CD1c-positive myeloid dendritic cell (primary cell): ENCODE results near the gene NDRG3.

Source experiments
- DNase-seq: peaks from one replicate; pipeline ENCODE4 v3.0.0-alpha.2; 2016; ENCODE audit errors: extremely low spot score

The NDRG3 gene

DNA sequence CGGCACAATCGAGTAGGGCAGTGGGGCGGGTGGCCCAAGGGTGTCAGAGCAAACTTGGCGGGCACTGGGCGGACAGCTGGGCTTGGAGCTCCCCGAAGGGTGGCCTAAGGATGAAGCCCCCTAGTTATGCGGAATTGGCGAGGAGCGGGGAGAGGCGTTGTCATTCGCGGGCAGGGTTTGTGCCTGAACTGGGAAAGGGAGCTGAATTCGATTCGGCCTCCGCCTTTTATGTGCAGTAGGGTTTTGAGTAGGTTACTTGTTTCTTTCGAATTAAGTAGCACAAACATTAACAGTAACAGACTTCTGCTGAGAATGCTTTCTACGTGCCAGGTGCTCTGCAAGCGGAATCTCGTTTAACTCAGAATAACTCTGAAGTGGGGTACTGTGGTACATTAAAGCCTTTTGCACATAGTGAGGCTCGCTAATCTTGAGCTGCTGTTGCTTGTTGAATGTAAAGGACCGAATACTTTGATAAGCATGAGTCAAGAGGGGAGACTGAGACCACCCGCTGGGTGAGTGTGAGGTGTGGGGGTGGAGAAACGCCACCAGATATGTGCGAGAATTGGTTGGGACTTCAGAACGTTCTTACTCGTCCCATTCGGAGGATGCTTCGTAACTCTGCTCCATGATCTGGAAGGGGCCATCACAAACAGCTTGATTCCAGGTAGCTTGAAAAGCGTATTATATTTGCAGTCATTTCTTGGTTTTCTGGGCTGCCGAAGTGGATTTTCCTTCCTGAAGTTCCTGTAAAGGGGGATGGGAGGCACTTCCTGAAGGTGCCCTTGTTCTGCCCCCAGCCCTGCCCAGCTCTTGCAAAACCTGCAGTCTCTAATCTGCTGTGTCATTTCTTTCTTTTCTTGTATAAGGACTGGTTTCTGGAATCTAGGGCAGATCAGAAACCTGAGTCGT, 139.5 kb downstream of the NDRG3 start:
- DNase-seq, result peak; percentile 77

DNA sequence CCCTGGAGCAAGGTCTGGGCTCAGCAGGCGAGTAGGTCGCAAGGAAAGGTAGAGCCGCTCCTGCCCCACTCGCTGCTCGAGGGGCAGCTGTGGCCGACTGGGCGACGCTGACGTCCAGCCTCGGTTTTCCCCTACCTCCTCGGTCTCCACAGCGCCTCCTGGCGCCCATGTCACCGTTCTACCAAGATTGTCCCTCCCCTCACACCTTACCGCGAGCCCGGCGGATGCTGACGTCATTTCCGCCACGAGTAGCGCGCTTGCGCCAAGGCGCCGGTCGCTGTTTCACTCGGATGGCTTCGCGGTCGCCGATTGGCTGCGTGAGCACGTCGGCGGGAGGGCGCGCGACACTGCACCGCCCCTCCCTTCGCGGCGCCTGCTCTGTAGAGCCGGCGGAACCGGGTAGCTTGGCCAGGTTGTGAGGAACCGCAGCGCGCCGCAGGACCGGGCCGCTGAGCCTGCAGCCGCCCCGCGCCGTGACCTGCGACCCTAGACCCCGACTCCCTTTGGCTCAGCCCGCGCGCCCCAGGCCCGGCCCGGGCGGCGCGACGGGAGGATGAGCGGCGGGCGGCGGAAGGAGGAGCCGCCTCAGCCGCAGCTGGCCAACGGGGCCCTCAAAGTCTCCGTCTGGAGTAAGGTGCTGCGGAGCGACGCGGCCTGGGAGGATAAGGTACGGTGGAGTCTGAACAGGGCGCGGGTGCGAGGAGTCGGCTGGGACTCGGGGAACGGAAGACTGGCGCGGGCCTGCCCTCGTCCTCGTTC, 140.3 kb downstream of the NDRG3 start, which contains the start of gene RAB5IF:
Gene RAB5IF (plus strand): TSS at position 381 of the 759 bp plus-strand sequence. CDS start 173 bp downstream, at position 554.
- DNase-seq, result peak; percentile 100

DNA sequence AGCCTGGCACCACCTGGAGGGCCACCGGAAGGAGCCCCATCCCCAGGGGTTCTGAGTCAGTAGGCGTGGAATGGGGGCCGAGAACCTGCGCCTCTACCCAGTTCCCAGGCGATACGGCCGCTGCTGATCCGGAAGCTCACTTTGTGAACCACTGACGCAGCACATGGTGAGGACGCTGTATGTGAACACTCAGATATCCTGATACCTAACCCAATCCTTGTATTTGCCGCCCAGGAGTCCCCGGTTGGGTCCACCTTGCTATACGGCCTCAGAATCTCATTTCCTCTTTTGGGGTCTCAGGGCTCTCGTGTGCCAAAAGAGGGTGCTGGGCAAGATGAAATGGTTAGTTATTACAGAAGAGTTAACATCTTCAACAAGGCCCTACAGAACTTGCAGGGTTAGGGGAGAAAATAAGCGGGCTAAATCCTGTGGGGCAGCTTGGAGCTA, 140.9 kb downstream of the NDRG3 start:
- DNase-seq, result peak; percentile 57
